SU-DHL-6 (cell line): Measurements from ENCODE around the gene OR4A47.
"Not testable (repeated sequence)": the region's sequence is repeated elsewhere in the genome, so short reads cannot be mapped to it uniquely, and the experiment has no call there.

Experiments used
- H2AFZ ChIP-seq: fragments of 200-600 bp; sonication (generic); 2 replicates; pipeline ENCODE4 v1.6.1; 2014; ENCODE audit warnings: low read depth, mild to moderate bottlenecking, moderate library complexity, mixed read lengths, antibody characterized with exemption, low read length; ENCODE audit not compliant: severe bottlenecking
- H3F3A ChIP-seq: fragments of 200-600 bp; shearing (Covaris generic); 2 replicates; pipeline ENCODE4 v1.6.0; 2016; ENCODE audit warnings: antibody characterized with exemption, mild to moderate bottlenecking; ENCODE audit not compliant: insufficient read depth
- H3K27ac ChIP-seq: fragments of 200-600 bp; sonication (generic); 2 replicates; pipeline ENCODE4 v1.5.1; 2016; ENCODE audit warnings: low read depth, mild to moderate bottlenecking, low read length, moderate library complexity, mixed read lengths
- H3K27me3 ChIP-seq: fragments of 200-600 bp; sonication (generic), shearing (Covaris generic); 2 replicates; pipeline ENCODE4 v1.6.0; 2014; ENCODE audit warnings: mild to moderate bottlenecking, low read length
- H3K36me3 ChIP-seq: fragments of 200-600 bp; sonication (generic); 2 replicates; pipeline ENCODE4 v1.6.1; 2014; ENCODE audit warnings: mild to moderate bottlenecking, low read length, mixed read lengths
- H3K4me2 ChIP-seq: fragments of 300-600, 200-600 bp; shearing (Covaris generic), sonication (generic); 2 replicates; pipeline ENCODE4 v1.6.0; 2014; ENCODE audit warnings: low read length, low read depth, mild to moderate bottlenecking; ENCODE audit not compliant: poor library complexity, severe bottlenecking
- H3K4me3 ChIP-seq: fragments of 200-600 bp; sonication (generic); 2 replicates; pipeline ENCODE4 v1.5.1; 2014; ENCODE audit warnings: antibody characterized with exemption, low read length, mild to moderate bottlenecking, mixed read lengths; ENCODE audit not compliant: insufficient read depth, poor library complexity, severe bottlenecking
- H3K79me2 ChIP-seq: fragments of 200-600 bp; sonication (generic); 2 replicates; pipeline ENCODE4 v1.6.1; 2014; ENCODE audit warnings: mild to moderate bottlenecking, low read length, moderate library complexity; ENCODE audit not compliant: insufficient read depth
- H3K9ac ChIP-seq: fragments of 200-600 bp; sonication (generic); 2 replicates; pipeline ENCODE4 v1.7.0; 2014; ENCODE audit warnings: mild to moderate bottlenecking, low read length
- H3K9me2 ChIP-seq: fragments of 200-600 bp; sonication (generic); replicated peaks from 2 replicates; pipeline ENCODE4 v1.6.1; 2014; ENCODE audit warnings: low read length; ENCODE audit not compliant: insufficient read depth
- H3K9me3 ChIP-seq: fragments of 200-600 bp; sonication (generic); 2 replicates; pipeline ENCODE4 v1.6.1; 2014; ENCODE audit warnings: low read length, mixed read lengths; ENCODE audit not compliant: insufficient read depth
- H4K20me1 ChIP-seq: fragments of 200-600 bp; sonication (generic); 2 replicates; pipeline ENCODE4 v1.6.1; 2014; ENCODE audit warnings: low read depth, mild to moderate bottlenecking, antibody characterized with exemption, low read length, moderate library complexity, mixed read lengths
- EZH2phosphoT487 ChIP-seq: fragments of 200-600 bp; sonication (generic), shearing (Covaris generic); conservative IDR thresholded peaks from 2 replicates; pipeline ENCODE4 v1.6.1; 2018; ENCODE audit warnings: mild to moderate bottlenecking, antibody characterized with exemption, low read length, moderate library complexity, mixed read lengths
- TF ChIP-seq, protein P1 (sequence below): fragments of 200-600 bp; sonication (generic); IDR thresholded peaks from one replicate; pipeline ENCODE4 v1.5.1; 2017; ENCODE audit warnings: antibody characterized with exemption, mild to moderate bottlenecking, low read length, moderate library complexity; ENCODE audit not compliant: insufficient read depth, poor library complexity, severe bottlenecking

Gene OR4A47, protein sequence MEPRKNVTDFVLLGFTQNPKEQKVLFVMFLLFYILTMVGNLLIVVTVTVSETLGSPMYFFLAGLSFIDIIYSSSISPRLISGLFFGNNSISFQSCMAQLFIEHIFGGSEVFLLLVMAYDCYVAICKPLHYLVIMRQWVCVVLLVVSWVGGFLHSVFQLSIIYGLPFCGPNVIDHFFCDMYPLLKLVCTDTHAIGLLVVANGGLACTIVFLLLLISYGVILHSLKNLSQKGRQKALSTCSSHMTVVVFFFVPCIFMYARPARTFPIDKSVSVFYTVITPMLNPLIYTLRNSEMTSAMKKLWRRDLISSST

DNA sequence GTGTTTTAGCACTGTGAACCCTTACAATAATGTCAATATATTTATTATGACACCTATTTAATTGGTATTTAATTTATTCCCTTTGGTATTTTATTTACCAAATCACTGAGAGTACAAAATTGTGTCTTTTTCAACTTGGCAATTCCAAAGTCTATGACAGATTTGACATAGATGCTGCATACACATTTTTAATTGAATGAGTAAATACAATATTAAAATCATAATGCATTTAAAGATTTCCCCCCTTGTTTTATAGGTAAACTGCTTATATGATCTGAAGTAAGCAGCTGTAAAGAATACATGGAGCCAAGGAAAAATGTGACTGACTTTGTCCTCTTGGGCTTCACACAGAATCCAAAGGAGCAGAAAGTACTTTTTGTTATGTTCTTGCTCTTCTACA, at the start of gene OR4A47:
Gene OR4A47, plus strand, starts transcription at position 301 of the 400 bp plus-strand sequence. Its CDS starts 0 bp downstream, at position 301.
- not testable (repeated sequence) for H4K20me1 ChIP-seq, H3K9me2 ChIP-seq, H3F3A ChIP-seq, H3K27ac ChIP-seq, H3K27me3 ChIP-seq, H3K9me3 ChIP-seq, H3K79me2 ChIP-seq, H3K4me2 ChIP-seq, H2AFZ ChIP-seq, H3K9ac ChIP-seq, H3K36me3 ChIP-seq, H3K4me3 ChIP-seq

DNA sequence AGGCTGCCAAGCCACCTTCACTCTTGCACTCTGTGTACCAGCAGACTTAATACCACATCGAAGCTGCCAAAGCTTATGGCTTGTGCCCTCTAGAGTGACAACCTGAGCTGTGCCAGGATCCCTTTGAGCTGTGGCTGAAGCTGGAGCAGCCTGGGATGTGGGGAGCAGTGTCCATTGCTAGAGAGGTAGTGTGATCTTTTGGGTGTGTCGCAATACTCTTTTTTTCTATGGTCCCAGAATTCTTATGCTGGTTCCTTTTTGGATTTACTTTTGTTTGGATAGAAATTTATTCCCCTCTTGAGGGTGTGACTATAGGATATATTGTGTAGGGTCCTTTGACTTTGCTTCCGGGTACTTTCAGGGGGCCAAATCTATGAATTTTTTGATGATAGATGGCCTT, 32.7 kb upstream of the OR4A47 start:
- not testable (repeated sequence) for H2AFZ ChIP-seq, H3F3A ChIP-seq, H4K20me1 ChIP-seq, H3K27me3 ChIP-seq, H3K9me3 ChIP-seq, H3K36me3 ChIP-seq, H3K4me3 ChIP-seq, H3K9me2 ChIP-seq, H3K4me2 ChIP-seq, H3K9ac ChIP-seq, H3K27ac ChIP-seq, H3K79me2 ChIP-seq

DNA sequence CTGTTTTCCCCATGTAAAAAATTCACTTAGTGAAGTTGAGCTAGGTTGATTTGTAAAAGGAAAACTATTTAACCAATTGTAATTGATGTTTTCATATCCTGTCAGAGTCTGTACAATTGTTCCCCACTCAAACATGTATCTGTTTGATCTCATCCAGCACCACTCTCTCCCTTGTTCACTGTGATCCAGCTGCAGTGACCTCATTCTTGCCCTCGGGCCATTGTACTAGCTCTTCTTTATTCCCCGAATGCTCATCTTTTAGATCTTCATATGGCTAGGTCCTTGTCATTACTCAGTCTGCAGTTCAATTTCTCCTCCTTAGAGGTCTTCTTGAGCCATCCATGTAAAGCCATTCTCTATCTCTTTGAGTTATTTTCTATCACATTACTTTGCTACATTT, 14.6 kb upstream of the OR4A47 start:
- H3K9me3 ChIP-seq, H3K4me2 ChIP-seq, H3K4me3 ChIP-seq, H3K9me2 ChIP-seq, H4K20me1 ChIP-seq, H3K36me3 ChIP-seq, H3K79me2 ChIP-seq, H3K9ac ChIP-seq, H2AFZ ChIP-seq, H3K27me3 ChIP-seq, H3F3A ChIP-seq, H3K27ac ChIP-seq: not testable (repeated sequence)

DNA sequence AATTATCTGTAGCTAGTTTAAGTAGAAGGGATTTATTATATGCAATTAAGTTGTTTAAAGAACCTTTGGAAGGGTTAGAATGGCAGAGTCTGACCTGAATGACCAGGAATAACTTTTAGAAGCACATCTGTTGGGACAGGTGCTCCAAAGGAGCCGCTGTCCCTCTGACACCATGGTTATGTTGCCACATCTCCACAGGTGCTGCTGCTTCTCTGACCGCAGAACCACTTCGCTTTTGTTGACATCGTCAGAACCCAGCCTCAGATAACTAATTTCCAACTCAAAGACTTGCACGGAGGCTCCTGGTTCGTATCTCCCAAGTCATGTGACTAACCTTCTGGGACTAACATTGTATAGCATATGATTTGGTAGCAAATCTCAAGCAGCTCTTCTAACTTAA, 13.9 kb upstream of the OR4A47 start:
- not testable (repeated sequence) for H4K20me1 ChIP-seq, H3K4me3 ChIP-seq, H3F3A ChIP-seq, H3K9me2 ChIP-seq, H3K79me2 ChIP-seq, H3K27ac ChIP-seq, H3K36me3 ChIP-seq, H2AFZ ChIP-seq, H3K9ac ChIP-seq, H3K27me3 ChIP-seq, H3K9me3 ChIP-seq, H3K4me2 ChIP-seq

DNA sequence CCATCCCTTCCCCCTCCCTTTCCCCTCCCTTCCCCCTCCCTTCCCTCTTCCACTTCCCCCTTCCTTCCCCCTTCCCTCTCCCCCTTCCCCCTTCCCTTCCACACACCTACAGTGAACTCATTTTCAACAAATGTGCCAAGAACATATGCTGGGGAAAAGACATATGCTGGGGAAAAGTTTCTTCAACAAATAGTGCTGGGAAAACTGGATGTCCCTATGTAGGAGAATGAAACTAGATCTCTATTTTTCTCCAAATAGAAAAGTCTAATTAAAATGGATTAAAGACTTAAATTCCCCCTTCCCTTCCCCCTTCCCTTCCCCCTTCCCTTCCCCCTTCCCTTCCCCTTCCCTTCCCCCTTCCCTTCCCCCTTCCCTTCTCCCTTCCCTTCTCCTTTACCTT, 17.6 kb downstream of the OR4A47 start:
- not testable (repeated sequence) for H3K27ac ChIP-seq, H4K20me1 ChIP-seq, H3K9me3 ChIP-seq, H3F3A ChIP-seq, H3K9me2 ChIP-seq, H3K79me2 ChIP-seq, H3K4me2 ChIP-seq, H3K9ac ChIP-seq, H2AFZ ChIP-seq, H3K36me3 ChIP-seq, H3K4me3 ChIP-seq, H3K27me3 ChIP-seq

DNA sequence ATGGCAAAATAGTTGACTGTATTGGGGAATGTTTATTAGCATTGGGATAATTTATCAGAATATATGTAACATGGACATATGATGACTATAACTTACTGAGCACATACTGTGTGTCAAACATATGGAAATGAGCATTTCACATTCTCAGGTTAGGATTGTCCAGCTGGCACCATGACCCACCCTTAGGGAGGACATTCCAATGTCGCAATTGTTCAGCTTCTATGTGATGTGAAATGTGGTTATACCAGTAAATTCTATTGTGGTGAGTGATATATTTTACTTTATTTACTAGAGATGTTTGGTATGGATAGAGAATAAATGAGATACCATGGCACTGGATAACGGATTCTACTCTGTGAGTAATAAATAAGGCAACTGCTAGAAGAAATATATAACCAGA, 50.4 kb downstream of the OR4A47 start:
- no peak overlapping the region for H2AFZ ChIP-seq
- no peak overlapping the region for H3K4me2 ChIP-seq
- H3K27me3 ChIP-seq, result no peaks in the 10 kb centered on the region
- H3K36me3 ChIP-seq, result no peaks in the 10 kb centered on the region
- TF ChIP-seq, protein P1, sequence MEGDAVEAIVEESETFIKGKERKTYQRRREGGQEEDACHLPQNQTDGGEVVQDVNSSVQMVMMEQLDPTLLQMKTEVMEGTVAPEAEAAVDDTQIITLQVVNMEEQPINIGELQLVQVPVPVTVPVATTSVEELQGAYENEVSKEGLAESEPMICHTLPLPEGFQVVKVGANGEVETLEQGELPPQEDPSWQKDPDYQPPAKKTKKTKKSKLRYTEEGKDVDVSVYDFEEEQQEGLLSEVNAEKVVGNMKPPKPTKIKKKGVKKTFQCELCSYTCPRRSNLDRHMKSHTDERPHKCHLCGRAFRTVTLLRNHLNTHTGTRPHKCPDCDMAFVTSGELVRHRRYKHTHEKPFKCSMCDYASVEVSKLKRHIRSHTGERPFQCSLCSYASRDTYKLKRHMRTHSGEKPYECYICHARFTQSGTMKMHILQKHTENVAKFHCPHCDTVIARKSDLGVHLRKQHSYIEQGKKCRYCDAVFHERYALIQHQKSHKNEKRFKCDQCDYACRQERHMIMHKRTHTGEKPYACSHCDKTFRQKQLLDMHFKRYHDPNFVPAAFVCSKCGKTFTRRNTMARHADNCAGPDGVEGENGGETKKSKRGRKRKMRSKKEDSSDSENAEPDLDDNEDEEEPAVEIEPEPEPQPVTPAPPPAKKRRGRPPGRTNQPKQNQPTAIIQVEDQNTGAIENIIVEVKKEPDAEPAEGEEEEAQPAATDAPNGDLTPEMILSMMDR, result no peak
- no peak for TF ChIP-seq EZH2phosphoT487
- no peaks in the 10 kb centered on the region for H3K9me3 ChIP-seq
- H3F3A ChIP-seq, result no peaks in the 10 kb centered on the region
- no peak overlapping the region for H3K4me3 ChIP-seq
- H3K9me2 ChIP-seq, result no peaks in the 10 kb centered on the region
- no peak overlapping the region for H3K9ac ChIP-seq
- H3K79me2 ChIP-seq, result no peaks in the 10 kb centered on the region
- no peak overlapping the region for H3K27ac ChIP-seq
- no peaks in the 10 kb centered on the region for H4K20me1 ChIP-seq
